CD4-positive, alpha-beta memory T cell (primary cell): ENCODE results near the gene RIMKLA. TPM values are rescaled to one million over a fixed set of nuclear protein-coding genes. Genes with fewer than 3 reads are reported as not detected.

Experiments
- CTCF ChIA-PET: fragments of 350-600 bp; sonication (Branson Sonifier 250); formaldehyde crosslinking; loops from one replicate; lab custom pipeline; 2021; ENCODE audit warnings: inconsistent platforms; ENCODE audit not compliant: partially characterized antibody; lab: Charles Lee
- POLR2A ChIA-PET: fragments of 350-600 bp; sonication (Branson Sonifier 250); formaldehyde crosslinking; loops from one replicate; lab custom pipeline; 2021; ENCODE audit not compliant: partially characterized antibody; lab: Charles Lee
- DNase-seq, 5 donors: peaks; one replicate each; pipeline versions ENCODE4 v3.0.0 to v3.0.0-alpha.2; 2020 to 2022; ENCODE audit warnings: mixed read lengths in 1 of 5
- H3K27ac ChIP-seq: one replicate; pipeline ENCODE4 v1.7.0; 2013; ENCODE audit warnings: low read depth, low read length
- H3K27me3 ChIP-seq: 2 replicates; pipeline ENCODE4 v1.7.0; 2013; ENCODE audit warnings: mild to moderate bottlenecking, low read length, moderate library complexity; ENCODE audit not compliant: insufficient read depth
- H3K36me3 ChIP-seq: 2 replicates; pipeline ENCODE4 v1.7.0; 2013; ENCODE audit warnings: mild to moderate bottlenecking, low read length, moderate library complexity; ENCODE audit not compliant: insufficient read depth
- H3K4me1 ChIP-seq: 2 replicates; pipeline ENCODE4 v1.7.0; 2013; ENCODE audit warnings: mild to moderate bottlenecking, low read length, moderate library complexity; ENCODE audit not compliant: insufficient read depth
- H3K4me3 ChIP-seq, 2 donors: one replicate each; pipeline ENCODE4 v1.7.0; 2013; ENCODE audit warnings: low read length in 2 of 2, mild to moderate bottlenecking in 1 of 2
- H3K9me3 ChIP-seq, 2 donors: one replicate each; pipeline ENCODE4 v1.7.0; 2013; ENCODE audit warnings: low read length in 2 of 2, control low read depth in 1 of 2; ENCODE audit not compliant: control insufficient read depth in 1 of 2
- H3K27ac Mint-ChIP-seq, 7 donors: one replicate each; pipeline ENCODE4 v1.8.0; 2020 to 2021; ENCODE audit warnings: mixed read lengths in 7 of 7, mild to moderate bottlenecking in 6 of 7, inconsistent platforms in 3 of 7, moderate library complexity in 3 of 7
- H3K27me3 Mint-ChIP-seq, 2 donors: one replicate each; pipeline ENCODE4 v1.8.0; 2020 to 2021; ENCODE audit warnings: mixed read lengths in 2 of 2
- H3K36me3 Mint-ChIP-seq, 2 donors: one replicate each; pipeline ENCODE4 v1.8.0; 2020 to 2021; ENCODE audit warnings: mixed read lengths in 2 of 2, inconsistent platforms in 1 of 2, mild to moderate bottlenecking in 1 of 2
- H3K4me1 Mint-ChIP-seq, 4 donors: one replicate each; pipeline ENCODE4 v1.8.0; 2020 to 2021; ENCODE audit warnings: mixed read lengths in 4 of 4, mild to moderate bottlenecking in 1 of 4
- H3K4me3 Mint-ChIP-seq, 8 donors: one replicate each; pipeline ENCODE4 v1.8.0; 2020 to 2021; ENCODE audit warnings: mixed read lengths in 8 of 8, mild to moderate bottlenecking in 7 of 8, moderate library complexity in 6 of 8, inconsistent platforms in 3 of 8
- H3K9me3 Mint-ChIP-seq, 8 donors: one replicate each; pipeline ENCODE4 v1.8.0; 2020 to 2021; ENCODE audit warnings: mixed read lengths in 8 of 8, mild to moderate bottlenecking in 5 of 8, inconsistent platforms in 3 of 8, moderate library complexity in 1 of 8
- intact Hi-C: fragments of 100-400 bp; cut with micrococcal nuclease; formaldehyde crosslinking; loops from one replicate; pipeline ENCODE4 v1.15.1; 2023
- polyA plus RNA-seq, 2 donors: library from polyadenylated mRNA; unstranded; fragments of 300-500 nt; fragmentation: Illumina TruSeq; gene quantifications; one replicate each; pipeline ENCODE4 v1.2.3, GENCODE V29; 2021
- total RNA-seq, 2 experiments: library from RNA; stranded (reverse); gene quantifications; one replicate each; pipeline ENCODE4 v1.2.3, GENCODE V29; 2021

RIMKLA gene
- total and polyA plus RNA-seq, 4 experiments from 2014 or later: 0.03 to 0.49 (median 0.15) TPM

- Mint-ChIP-seq H3K36me3 (peaks cover 27 to 54% of the 10 kb centered on the region in 2 donors), H3K27ac (peak overlapping the region in 6 of 7 donors; percentile 12 to 97 (median 82)), H3K4me3 (peak overlapping the region in 1 of 8 donors; percentile 18), H3K27me3 (no peaks in the 10 kb centered on the region), H3K4me1 (peaks cover 26 to 57% (median 42%) of the 10 kb centered on the region in 4 donors), H3K9me3 (no peaks in the 10 kb centered on the region)
- intact Hi-C loops: loop anchor here (5.0 kb wide), 1 partner anchor 284 kb away; no protein-coding TSS in a partner anchor
- Histone ChIP-seq H3K36me3 (peaks cover 27% of the 10 kb centered on the region), H3K4me1 (peaks cover 37% of the 10 kb centered on the region), H3K4me3 (no peak overlapping the region), H3K27me3 (no peaks in the 10 kb centered on the region), H3K9me3 (no peaks in the 10 kb centered on the region), H3K27ac (no peak overlapping the region)
- ChIA-PET POLR2A (no interaction called here), CTCF (no interaction called here)
- no peak for DNase-seq
These were observed 80.6 kb downstream of the RIMKLA start for GRCh38 chr1:42461196-42461595.

DNA sequence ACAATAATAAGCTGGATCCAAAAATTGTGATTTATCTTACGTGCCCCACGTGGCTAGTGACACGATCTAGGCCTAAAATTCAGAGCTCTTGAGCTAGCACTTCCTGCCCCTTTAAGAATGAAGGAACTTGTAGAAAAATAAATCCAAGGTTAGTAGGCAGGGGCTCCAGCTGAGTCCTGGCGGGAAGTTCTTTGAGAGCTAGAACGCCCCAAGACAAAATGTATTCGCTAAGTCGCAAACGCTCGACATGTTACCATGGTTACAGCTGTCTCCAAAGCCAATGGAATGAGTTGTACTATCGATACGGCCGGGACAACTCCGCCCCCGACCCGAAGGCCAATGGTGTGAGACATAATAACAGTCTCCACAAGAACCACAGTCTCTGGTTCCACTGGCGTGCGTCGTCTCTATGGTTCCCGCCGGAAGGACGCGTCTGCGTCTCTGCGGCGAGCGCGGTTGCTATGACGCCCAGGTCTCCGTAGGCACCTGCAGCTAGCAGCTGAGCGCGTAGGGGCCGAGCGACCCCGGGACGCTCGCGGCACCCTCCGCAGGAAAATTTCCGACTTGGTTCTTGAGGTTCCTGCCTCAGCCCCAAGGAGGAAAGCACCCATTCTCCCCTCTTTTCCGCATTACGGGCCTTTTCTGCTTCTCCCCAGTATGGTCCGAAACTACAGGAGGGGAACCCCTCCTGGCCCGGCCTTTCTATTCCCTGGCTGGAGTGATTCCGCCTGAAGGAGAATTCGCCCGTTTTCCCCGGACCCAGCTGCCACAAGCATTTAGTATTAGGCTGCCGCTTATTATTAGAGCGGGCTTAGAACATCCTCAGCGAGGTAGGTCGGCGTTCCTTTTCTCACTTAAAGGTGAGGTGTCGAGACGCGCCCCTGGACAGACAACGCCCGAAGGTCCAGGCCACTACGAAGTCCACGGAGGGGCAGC is 82.5 kb downstream of the RIMKLA start, which contains the start of gene CCDC30:
TSS of gene CCDC30 (plus strand) at position 459 of the 936 bp plus-strand sequence. CDS start 17,266 bp downstream, outside the sequence.
- no peaks in the 10 kb centered on the region for H3K9me3 ChIP-seq
- Mint-ChIP-seq H3K4me3 (peak within 1 kb of the TSS; percentile 84 to 94 (median 86)), H3K36me3 (peaks cover 20 to 42% of the 10 kb centered on the region in 2 donors), H3K27me3 (no peaks in the 10 kb centered on the region), H3K9me3 (no peaks in the 10 kb centered on the region), H3K4me1 (peaks cover 17 to 44% (median 27%) of the 10 kb centered on the region in 4 donors), H3K27ac (peak within 1 kb of the TSS; percentile 93 to 98 (median 97))
- intact Hi-C loops: loop anchor here (1.0 to 5.0 kb wide), 4 partner anchors 219 to 709 kb away; partner anchors contain the start of genes C1orf50, CFAP57, EBNA1BP2 and P3H1
- POLR2A ChIA-PET: interaction anchor here (0.7 to 2.0 kb wide), 7 partner anchors 10 to 383 kb away, joined by 3 to 10 read pairs (median 3); partner anchors contain the start of genes C1orf50, P3H1, YBX1 and ZNF691
- peak within 1 kb of the TSS; percentile 74 for H3K27ac ChIP-seq
- no peaks in the 10 kb centered on the region for H3K27me3 ChIP-seq
- peak; percentile 97 to 99 (median 98) for DNase-seq
- peaks cover 25% of the 10 kb centered on the region for H3K36me3 ChIP-seq
- peak within 1 kb of the TSS; percentile 44 for H3K4me3 ChIP-seq
- H3K4me1 ChIP-seq: peaks cover 24% of the 10 kb centered on the region
- CTCF ChIA-PET: interaction anchor here (1.1 kb wide), 1 partner anchor 288 kb away, joined by 3 read pairs; no protein-coding TSS in a partner anchor

GRCh38 chr1:42463921-42464320 is 83.3 kb downstream of the RIMKLA start:
- CTCF ChIA-PET: no interaction called here
- Mint-ChIP-seq H3K27ac (peak overlapping the region; percentile 93 to 98 (median 97)), H3K36me3 (peaks cover 17 to 34% of the 10 kb centered on the region in 2 donors), H3K4me3 (peak overlapping the region; percentile 84 to 94 (median 86)), H3K9me3 (no peaks in the 10 kb centered on the region), H3K27me3 (no peaks in the 10 kb centered on the region), H3K4me1 (peaks cover 13 to 38% (median 21%) of the 10 kb centered on the region in 4 donors)
- Histone ChIP-seq H3K36me3 (peaks cover 17% of the 10 kb centered on the region), H3K4me1 (peaks cover 16% of the 10 kb centered on the region), H3K27me3 (no peaks in the 10 kb centered on the region), H3K9me3 (no peaks in the 10 kb centered on the region), H3K27ac (peak overlapping the region; percentile 74), H3K4me3 (peak overlapping the region in 1 of 2 donors; percentile 34)
- DNase-seq: no peak
- intact Hi-C loops: loop anchor here (1.0 to 5.0 kb wide), 4 partner anchors 218 to 708 kb away; partner anchors contain the start of genes C1orf50, CFAP57, EBNA1BP2 and P3H1
- POLR2A ChIA-PET: interaction anchor here (2.0 kb wide), 1 partner anchor 130 kb away, joined by 6 read pairs; no protein-coding TSS in a partner anchor

- Histone ChIP-seq H3K27ac (no peak overlapping the region), H3K4me1 (peaks cover 16% of the 10 kb centered on the region), H3K9me3 (no peaks in the 10 kb centered on the region), H3K36me3 (no peaks in the 10 kb centered on the region), H3K4me3 (no peak overlapping the region), H3K27me3 (no peaks in the 10 kb centered on the region)
- H3K4me3 Mint-ChIP-seq: no peak overlapping the region
- ChIA-PET CTCF (no interaction called here), POLR2A (no interaction called here)
- no peak for DNase-seq
- H3K27me3 Mint-ChIP-seq: no peaks in the 10 kb centered on the region
- H3K4me1 Mint-ChIP-seq: peaks cover 9 to 24% (median 16%) of the 10 kb centered on the region in 4 donors
- intact Hi-C loops: no loop called here
- peaks cover 9 to 16% of the 10 kb centered on the region in 2 donors for H3K36me3 Mint-ChIP-seq
- H3K9me3 Mint-ChIP-seq: no peaks in the 10 kb centered on the region
- H3K27ac Mint-ChIP-seq: no peak overlapping the region
These were observed 85.4 kb downstream of the RIMKLA start for GRCh38 chr1:42466030-42466429.

- no peaks in the 10 kb centered on the region for H3K36me3 ChIP-seq
- Mint-ChIP-seq H3K27me3 (no peaks in the 10 kb centered on the region), H3K9me3 (no peaks in the 10 kb centered on the region), H3K4me3 (no peak overlapping the region), H3K27ac (no peak overlapping the region), H3K4me1 (no peaks in the 10 kb centered on the region), H3K36me3 (peaks cover 4 to 11% of the 10 kb centered on the region in 2 donors)
- no peaks in the 10 kb centered on the region for H3K4me1 ChIP-seq
- intact Hi-C loops: no loop called here
- H3K27ac ChIP-seq: no peak overlapping the region
- DNase-seq: no peak
- no peaks in the 10 kb centered on the region for H3K27me3 ChIP-seq
- POLR2A ChIA-PET: no interaction called here
- CTCF ChIA-PET: no interaction called here
- H3K9me3 ChIP-seq: no peaks in the 10 kb centered on the region
- H3K4me3 ChIP-seq: no peak overlapping the region
These were observed 89.1 kb downstream of the RIMKLA start for GRCh38 chr1:42469727-42470126.

Other genes with a start within 250 kb of the RIMKLA start
- not detected for gene GUCA2B, start 227.4 kb upstream of the RIMKLA start, total RNA-seq
- gene GUCA2B, start 227.4 kb upstream of the RIMKLA start, polyA plus RNA-seq: not detected
- not detected for gene GUCA2A, start 216.0 kb upstream of the RIMKLA start, total RNA-seq
- not detected for gene GUCA2A, start 216.0 kb upstream of the RIMKLA start, polyA plus RNA-seq
- 100 to 1,000 TPM in 1 of 2 experiments, 10 to 100 TPM in 1; 97.4 to 102 TPM for gene FOXJ3, start 45.6 kb upstream of the RIMKLA start, total RNA-seq
- gene FOXJ3, start 45.6 kb upstream of the RIMKLA start, polyA plus RNA-seq: 10 to 100 TPM; 23.7 to 46.6 TPM
- 1 to 10 TPM in 1 of 2 experiments, under 1 TPM in 1; 0.58 to 1.3 TPM for gene ZMYND12, start 75.2 kb downstream of the RIMKLA start, total RNA-seq
- 1 to 10 TPM in 1 of 2 donors, under 1 TPM in 1; 0.28 to 3.2 TPM for gene ZMYND12, start 75.2 kb downstream of the RIMKLA start, polyA plus RNA-seq
- 10 to 100 TPM; 61.1 to 65.2 TPM for gene PPCS, start 75.8 kb downstream of the RIMKLA start, total RNA-seq
- 100 to 1,000 TPM; 111 to 159 TPM for gene PPCS, start 75.8 kb downstream of the RIMKLA start, polyA plus RNA-seq
- 1 to 10 TPM; 7.0 to 7.1 TPM for gene CCDC30, start 82.5 kb downstream of the RIMKLA start, total RNA-seq
- 1 to 10 TPM; 2.5 to 3.4 TPM for gene CCDC30, start 82.5 kb downstream of the RIMKLA start, polyA plus RNA-seq